Thyroid gland (tissue), 4 donors: ENCODE results near the gene PHC2.

Experiments used
- CTCF ChIP-seq, 6 experiments: fragments of 200-600 bp in 3 of 6; fragments of 450-650 bp in 3 of 6; sonication (generic) in 3 of 6; IDR thresholded peaks; one replicate each; pipeline ENCODE4 v1.5.1; 2016 to 2019; ENCODE audit warnings: antibody characterized with exemption in 6 of 6, mild to moderate bottlenecking in 2 of 6, inconsistent platforms in 1 of 6, moderate library complexity in 1 of 6
- POLR2A ChIP-seq, 2 donors: fragments of 450-650 bp; IDR thresholded peaks; one replicate each; pipeline ENCODE4 v1.6.1; 2017; ENCODE audit warnings: antibody characterized with exemption in 2 of 2, mild to moderate bottlenecking in 2 of 2, moderate library complexity in 1 of 2

GRCh38 chr1:33295450-33296081 is 135.3 kb downstream of the PHC2 start:
- TF ChIP-seq CTCF (IDR thresholded peaks at IDR 0.05) (peak; percentile 93 to 98 (median 97)), POLR2A (IDR thresholded peaks at IDR 0.05) (no peak)
